Measurements from ENCODE around the gene DOP1A.
"Not testable (repeated sequence)": the region's sequence is repeated elsewhere in the genome, so short reads cannot be mapped to it uniquely, and the experiment has no call there.

The DOP1A gene

GRCh38 chr6:83182114-83182513, 114.6 kb downstream of the DOP1A start:
- peaks cover 94% of the 10 kb centered on the region for H3K36me3 ChIP-seq (ENCODE audit: control insufficient read depth, insufficient read depth, low read length)

GRCh38 chr6:83183082-83183828, 115.8 kb downstream of the DOP1A start:
- Histone ChIP-seq H3K27me3 (ENCODE audit: control insufficient read depth, insufficient read depth, low read length) (no peaks in the 10 kb centered on the region), H3K4me1 (ENCODE audit: control insufficient read depth, insufficient read depth, low read length) (peaks cover 6% of the 10 kb centered on the region; the same call in 1 of the 2 replicates), H3K9me3 (ENCODE audit: control insufficient read depth, insufficient read depth, low read length) (no peaks in the 10 kb centered on the region), H3K4me3 (ENCODE audit: low read depth, low read length) (no peak overlapping the region), H3K36me3 (ENCODE audit: control insufficient read depth, insufficient read depth, low read length) (peaks cover 92% of the 10 kb centered on the region), H3K9ac (ENCODE audit: low read depth, low read length) (no peak overlapping the region), H3K27ac (ENCODE audit: low read depth, low read length) (no peak overlapping the region)

More at GRCh38 chr6:83182114-83182513, 114.6 kb downstream of the DOP1A start:
- H3K27ac ChIP-seq (ENCODE audit: low read depth, low read length) = no peak overlapping the region
- no peaks in the 10 kb centered on the region for H3K9me3 ChIP-seq (ENCODE audit: control insufficient read depth, insufficient read depth, low read length)
- no peak overlapping the region for H3K4me3 ChIP-seq (ENCODE audit: low read depth, low read length)
- no peak overlapping the region for H3K9ac ChIP-seq (ENCODE audit: low read depth, low read length)
- no peaks in the 10 kb centered on the region for H3K27me3 ChIP-seq (ENCODE audit: control insufficient read depth, insufficient read depth, low read length)
- H3K4me1 ChIP-seq (ENCODE audit: control insufficient read depth, insufficient read depth, low read length) = peaks cover 6% of the 10 kb centered on the region; the same call in 1 of the 2 replicates

- Histone ChIP-seq H3K9me3 (ENCODE audit: control insufficient read depth, insufficient read depth, low read length) (no peaks in the 10 kb centered on the region), H3K27ac (ENCODE audit: low read depth, low read length) (no peak overlapping the region), H3K9ac (ENCODE audit: low read depth, low read length) (no peak overlapping the region), H3K4me3 (ENCODE audit: low read depth, low read length) (no peak overlapping the region), H3K27me3 (ENCODE audit: control insufficient read depth, insufficient read depth, low read length) (no peaks in the 10 kb centered on the region), H3K36me3 (ENCODE audit: control insufficient read depth, insufficient read depth, low read length) (peaks cover 95% of the 10 kb centered on the region), H3K4me1 (ENCODE audit: control insufficient read depth, insufficient read depth, low read length) (peaks cover 6% of the 10 kb centered on the region; the same call in 1 of the 2 replicates)
Measured at GRCh38 chr6:83185096-83185495, 117.6 kb downstream of the DOP1A start.

GRCh38 chr6:83188501-83188900, 121.0 kb downstream of the DOP1A start:
- Histone ChIP-seq H3K36me3 (ENCODE audit: control insufficient read depth, insufficient read depth, low read length) (peaks cover 68% of the 10 kb centered on the region), H3K4me3 (ENCODE audit: low read depth, low read length) (no peak overlapping the region), H3K9me3 (ENCODE audit: control insufficient read depth, insufficient read depth, low read length) (no peaks in the 10 kb centered on the region), H3K4me1 (ENCODE audit: control insufficient read depth, insufficient read depth, low read length) (no peaks in the 10 kb centered on the region), H3K9ac (ENCODE audit: low read depth, low read length) (no peak overlapping the region), H3K27me3 (ENCODE audit: control insufficient read depth, insufficient read depth, low read length) (no peaks in the 10 kb centered on the region), H3K27ac (ENCODE audit: low read depth, low read length) (no peak overlapping the region)

- no peak overlapping the region for H3K4me3 ChIP-seq (ENCODE audit: low read depth, low read length)
Measured at GRCh38 chr6:83190626-83191025, 123.2 kb downstream of the DOP1A start.

GRCh38 chr6:83191974-83192373, 124.5 kb downstream of the DOP1A start:
- not testable (repeated sequence) for H3K27ac ChIP-seq (ENCODE audit: low read depth, low read length); H3K9me3 ChIP-seq (ENCODE audit: control insufficient read depth, insufficient read depth, low read length); H3K4me1 ChIP-seq (ENCODE audit: control insufficient read depth, insufficient read depth, low read length); H3K27me3 ChIP-seq (ENCODE audit: control insufficient read depth, insufficient read depth, low read length); H3K9ac ChIP-seq (ENCODE audit: low read depth, low read length)
- peaks cover 51% of the 10 kb centered on the region for H3K36me3 ChIP-seq (ENCODE audit: control insufficient read depth, insufficient read depth, low read length)
- H3K4me3 ChIP-seq (ENCODE audit: low read depth, low read length) = peak overlapping the region; percentile 95

More at GRCh38 chr6:83190626-83191025, 123.2 kb downstream of the DOP1A start:
- H3K27me3 ChIP-seq (ENCODE audit: control insufficient read depth, insufficient read depth, low read length) = no peaks in the 10 kb centered on the region
- no peak overlapping the region for H3K9ac ChIP-seq (ENCODE audit: low read depth, low read length)
- H3K27ac ChIP-seq (ENCODE audit: low read depth, low read length) = no peak overlapping the region
- no peaks in the 10 kb centered on the region for H3K9me3 ChIP-seq (ENCODE audit: control insufficient read depth, insufficient read depth, low read length)
- H3K36me3 ChIP-seq (ENCODE audit: control insufficient read depth, insufficient read depth, low read length) = peaks cover 57% of the 10 kb centered on the region
- peaks cover 5% of the 10 kb centered on the region; the same call in 1 of the 2 replicates for H3K4me1 ChIP-seq (ENCODE audit: control insufficient read depth, insufficient read depth, low read length)

- H3K9me3 ChIP-seq (ENCODE audit: control insufficient read depth, insufficient read depth, low read length) = no peaks in the 10 kb centered on the region
- H3K9ac ChIP-seq (ENCODE audit: low read depth, low read length) = peak overlapping the region; percentile 85
- no peaks in the 10 kb centered on the region for H3K27me3 ChIP-seq (ENCODE audit: control insufficient read depth, insufficient read depth, low read length)
- peak overlapping the region; percentile 83 for H3K27ac ChIP-seq (ENCODE audit: low read depth, low read length)
- H3K36me3 ChIP-seq (ENCODE audit: control insufficient read depth, insufficient read depth, low read length) = peaks cover 47% of the 10 kb centered on the region
- peak overlapping the region; percentile 95 for H3K4me3 ChIP-seq (ENCODE audit: low read depth, low read length)
- peaks cover 5% of the 10 kb centered on the region; the same call in 1 of the 2 replicates for H3K4me1 ChIP-seq (ENCODE audit: control insufficient read depth, insufficient read depth, low read length)
Measured at GRCh38 chr6:83192456-83192855, 125.0 kb downstream of the DOP1A start.

- Histone ChIP-seq H3K4me1 (ENCODE audit: control insufficient read depth, insufficient read depth, low read length) (peaks cover 5% of the 10 kb centered on the region; the same call in 1 of the 2 replicates), H3K4me3 (ENCODE audit: low read depth, low read length) (peak within 1 kb of the TSS; percentile 95), H3K27ac (ENCODE audit: low read depth, low read length) (peak within 1 kb of the TSS; percentile 83), H3K36me3 (ENCODE audit: control insufficient read depth, insufficient read depth, low read length) (peaks cover 44% of the 10 kb centered on the region), H3K9me3 (ENCODE audit: control insufficient read depth, insufficient read depth, low read length) (no peaks in the 10 kb centered on the region), H3K9ac (ENCODE audit: low read depth, low read length) (peak within 1 kb of the TSS; percentile 85), H3K27me3 (ENCODE audit: control insufficient read depth, insufficient read depth, low read length) (no peaks in the 10 kb centered on the region)
Measured at GRCh38 chr6:83192871-83193746, 125.6 kb downstream of the DOP1A start, which contains the start of the genes PGM3 and RWDD2A. PGM3 (minus strand) TSS chr6:83193265; CDS start chr6:83191012, 2,253 bp downstream. RWDD2A (plus strand) TSS chr6:83193357; CDS start chr6:83194452, 1,095 bp downstream.

GRCh38 chr6:83193747-83194566, 126.5 kb downstream of the DOP1A start:
- H3K9ac ChIP-seq (ENCODE audit: low read depth, low read length) = peak overlapping the region; percentile 85
- H3K4me3 ChIP-seq (ENCODE audit: low read depth, low read length) = peak overlapping the region; percentile 95
- peak overlapping the region; percentile 83 for H3K27ac ChIP-seq (ENCODE audit: low read depth, low read length)
- H3K9me3 ChIP-seq (ENCODE audit: control insufficient read depth, insufficient read depth, low read length) = no peaks in the 10 kb centered on the region
- no peaks in the 10 kb centered on the region for H3K27me3 ChIP-seq (ENCODE audit: control insufficient read depth, insufficient read depth, low read length)
- H3K4me1 ChIP-seq (ENCODE audit: control insufficient read depth, insufficient read depth, low read length) = peaks cover 5% of the 10 kb centered on the region; the same call in 1 of the 2 replicates
- H3K36me3 ChIP-seq (ENCODE audit: control insufficient read depth, insufficient read depth, low read length) = peaks cover 35% of the 10 kb centered on the region

- Histone ChIP-seq H3K9ac (ENCODE audit: low read depth, low read length) (no peak overlapping the region), H3K4me3 (ENCODE audit: low read depth, low read length) (no peak overlapping the region), H3K9me3 (ENCODE audit: control insufficient read depth, insufficient read depth, low read length) (no peaks in the 10 kb centered on the region), H3K27ac (ENCODE audit: low read depth, low read length) (no peak overlapping the region), H3K36me3 (ENCODE audit: control insufficient read depth, insufficient read depth, low read length) (peaks cover 17% of the 10 kb centered on the region), H3K27me3 (ENCODE audit: control insufficient read depth, insufficient read depth, low read length) (no peaks in the 10 kb centered on the region), H3K4me1 (ENCODE audit: control insufficient read depth, insufficient read depth, low read length) (peaks cover 5% of the 10 kb centered on the region; the same call in 1 of the 2 replicates)
Measured at GRCh38 chr6:83198486-83199172, 131.2 kb downstream of the DOP1A start.
